Stimulated activated CD8-positive, alpha-beta memory T cell treated with anti-CD3 and anti-CD28 coated beads, Interleukin-7, amount 100 ng/mL, for 4 hours (primary cell): ENCODE results near the gene KLHL40.

Experiments used
- DNase-seq, 2 donors: peaks; one replicate each; pipeline ENCODE4 v3.0.0-alpha.2; 2020; ENCODE audit warnings: low read depth in 2 of 2

KLHL40 gene

DNA sequence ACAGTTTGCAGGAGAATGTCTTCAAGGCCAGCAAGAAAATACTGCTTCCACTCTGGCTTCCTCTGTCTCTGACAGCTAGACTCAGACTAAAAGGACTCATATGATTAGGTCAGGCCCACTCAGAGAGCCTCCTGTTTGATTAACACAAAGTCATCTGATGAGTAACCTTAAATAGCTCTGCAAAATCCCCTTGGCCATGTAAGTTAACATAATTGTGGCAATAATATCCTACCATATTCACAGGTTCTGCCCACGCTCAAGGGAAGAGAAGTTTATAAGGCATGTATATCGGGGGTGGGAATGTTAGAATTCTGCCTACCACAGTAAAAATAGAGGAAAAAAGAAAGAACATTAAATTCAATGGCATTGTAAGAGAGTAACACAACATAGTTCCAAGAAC is 37.9 kb downstream of the KLHL40 start:
- DNase-seq = no peak

DNA sequence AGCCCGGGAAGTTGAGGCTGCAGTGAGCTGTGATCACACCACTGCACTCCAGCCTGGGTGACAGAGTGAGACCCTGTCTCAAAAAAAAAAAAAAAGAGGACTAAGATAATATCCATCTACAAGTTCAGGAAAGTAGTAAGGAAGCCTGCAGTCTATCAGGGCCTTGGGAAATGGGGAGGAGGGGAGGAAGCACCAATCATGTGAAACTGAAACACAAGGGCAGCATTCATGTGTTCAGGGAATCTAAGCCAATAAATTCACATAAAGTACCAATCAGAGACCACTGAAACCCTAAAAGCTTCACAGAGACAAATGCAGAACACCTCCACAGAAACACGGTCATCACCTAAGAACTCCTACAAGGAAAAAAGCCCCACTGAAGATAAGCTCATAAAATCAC is 40.1 kb downstream of the KLHL40 start:
- no peak for DNase-seq

DNA sequence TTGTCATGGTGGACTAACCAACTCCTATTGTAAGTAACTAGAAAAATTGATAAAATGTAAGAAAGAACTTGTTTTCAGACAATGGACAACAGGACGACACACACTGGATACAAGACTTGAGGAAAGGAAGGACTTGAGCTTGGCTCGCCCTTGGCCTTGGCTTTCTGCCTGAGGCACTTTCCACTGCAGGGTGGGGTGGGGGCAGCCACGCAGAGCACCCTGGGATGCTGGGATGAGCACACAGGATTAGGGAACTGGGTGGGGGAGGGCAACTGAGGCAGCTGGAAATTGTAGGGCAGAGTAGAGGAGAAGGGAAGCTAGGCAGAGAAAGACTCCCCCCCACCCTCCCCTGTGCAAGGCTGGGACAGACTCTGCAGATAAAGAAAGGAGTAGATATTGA is 42.7 kb downstream of the KLHL40 start:
- DNase-seq = no peak

DNA sequence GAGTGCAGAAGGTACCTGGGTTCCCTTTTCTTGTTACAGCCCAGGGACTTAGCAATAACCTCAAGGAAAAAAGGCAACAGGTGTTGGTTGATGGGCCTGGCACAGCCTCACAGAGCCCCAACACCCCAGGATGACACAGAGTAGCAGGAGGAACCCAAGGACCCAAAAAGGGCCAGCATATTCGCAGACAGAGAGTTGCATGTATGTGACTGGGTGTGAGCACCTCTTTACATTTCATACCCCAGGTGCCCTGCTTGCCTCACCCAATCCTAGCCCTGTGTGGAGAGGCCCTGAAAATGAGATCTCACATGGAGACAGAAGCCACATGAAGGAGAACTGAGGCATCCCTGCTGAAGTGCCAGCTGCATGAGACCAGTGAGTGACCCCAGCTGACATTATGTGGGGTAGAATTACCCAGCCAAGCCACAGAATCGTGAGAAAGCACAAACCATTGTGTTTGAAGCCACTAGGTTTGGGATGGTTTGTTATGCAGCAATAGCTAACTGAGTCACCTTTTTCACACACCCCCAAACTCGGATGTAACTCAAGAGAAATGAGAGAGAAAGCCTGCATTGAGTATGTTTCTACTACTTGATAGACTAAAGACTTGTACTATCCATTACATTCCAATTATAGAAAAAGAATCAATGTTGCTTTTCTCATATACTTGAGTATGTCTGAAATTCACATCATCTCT is 43.5 kb downstream of the KLHL40 start:
- no peak for DNase-seq

DNA sequence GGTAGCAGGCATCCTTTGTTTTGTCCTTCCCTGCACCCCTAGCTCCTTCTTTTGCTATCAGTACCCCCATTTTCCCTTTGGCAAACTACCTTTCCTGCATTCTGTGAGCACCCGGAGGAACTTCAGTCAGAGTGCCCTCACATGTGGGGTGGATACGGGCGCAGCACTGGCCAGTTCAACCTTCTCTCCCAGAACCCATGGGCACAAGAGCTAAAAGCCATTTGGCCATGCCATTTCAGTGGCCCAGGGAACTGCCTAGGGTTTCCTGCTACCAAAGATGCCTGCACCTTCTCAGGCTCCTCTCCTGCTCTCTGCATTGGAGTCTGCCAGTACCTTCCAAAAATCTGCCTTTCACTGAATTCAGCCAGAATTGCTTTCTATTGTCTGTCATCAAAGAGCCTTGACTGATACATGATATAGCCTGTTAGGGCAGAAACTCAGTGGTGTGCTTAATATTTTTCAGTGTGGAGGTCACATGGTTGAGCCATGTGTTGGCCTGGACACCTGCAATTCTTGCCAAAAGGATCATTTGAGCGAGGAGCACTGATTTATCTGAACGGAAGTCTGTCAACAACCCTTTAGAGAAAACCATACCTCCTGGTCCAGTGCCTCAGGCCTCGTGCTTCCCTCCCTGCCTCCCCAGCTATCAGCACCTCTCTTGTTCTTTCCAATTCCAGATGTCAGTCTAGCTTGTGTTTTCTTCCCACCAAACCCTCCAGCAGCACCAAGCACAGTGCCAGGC is 44.2 kb downstream of the KLHL40 start:
- DNase-seq = no peak

DNA sequence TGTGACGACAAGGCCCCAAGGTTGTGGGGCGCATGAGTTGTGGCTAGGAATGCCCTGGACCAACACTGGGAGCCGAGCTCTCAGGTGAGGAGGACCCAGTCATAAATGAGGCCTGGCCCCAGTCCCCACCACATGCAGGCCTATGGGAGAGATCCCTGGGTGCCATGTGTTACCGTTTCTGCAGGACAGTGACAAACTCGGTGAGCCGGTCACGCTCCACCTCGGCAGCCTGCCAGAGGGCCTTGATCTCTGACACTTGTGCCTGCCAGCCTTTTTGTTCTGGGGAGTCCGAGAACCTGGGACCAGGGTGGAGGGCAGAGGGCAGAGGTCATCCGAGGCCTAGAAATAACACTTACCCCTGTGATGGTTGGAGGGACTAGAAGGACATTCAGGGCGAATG is 45.0 kb downstream of the KLHL40 start:
- no peak for DNase-seq

- no peak for DNase-seq
These were observed 45.5 kb downstream of the KLHL40 start for GRCh38 chr3:42730706-42731420.

DNA sequence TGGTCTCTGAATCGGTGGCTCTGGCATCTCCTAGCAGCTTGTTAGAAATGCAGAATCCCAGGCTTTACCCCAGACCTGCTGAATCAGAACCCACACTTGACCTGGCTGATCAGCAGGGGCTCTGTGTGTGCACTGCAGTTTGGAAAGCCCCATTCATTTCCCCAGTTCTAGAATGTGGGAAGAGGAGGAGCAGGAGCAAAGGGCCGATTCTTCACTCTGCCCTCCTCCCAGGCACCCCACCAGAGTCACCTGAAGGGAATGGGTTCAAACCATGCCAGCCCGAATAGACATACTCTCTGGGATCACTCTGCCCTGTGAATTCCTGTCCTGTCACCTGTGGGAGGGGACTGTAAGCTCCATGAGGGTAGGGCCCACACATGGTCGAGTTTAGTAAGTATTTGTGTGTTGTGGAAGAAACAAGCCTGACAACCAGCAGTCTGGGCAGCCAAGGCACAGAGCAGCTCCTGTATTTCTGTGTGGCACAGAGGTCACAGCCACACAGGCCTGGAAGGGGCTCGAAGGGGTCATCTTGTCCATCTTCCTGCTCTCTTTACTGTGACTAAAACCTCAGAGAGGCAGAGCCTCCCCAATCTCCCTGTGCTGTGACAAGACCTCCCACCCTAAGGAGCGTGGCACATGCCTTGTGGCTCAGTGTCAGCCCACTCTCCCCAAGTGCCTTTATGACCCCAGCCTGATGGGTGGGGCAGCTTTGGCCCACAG is 46.3 kb downstream of the KLHL40 start:
- no peak for DNase-seq

DNA sequence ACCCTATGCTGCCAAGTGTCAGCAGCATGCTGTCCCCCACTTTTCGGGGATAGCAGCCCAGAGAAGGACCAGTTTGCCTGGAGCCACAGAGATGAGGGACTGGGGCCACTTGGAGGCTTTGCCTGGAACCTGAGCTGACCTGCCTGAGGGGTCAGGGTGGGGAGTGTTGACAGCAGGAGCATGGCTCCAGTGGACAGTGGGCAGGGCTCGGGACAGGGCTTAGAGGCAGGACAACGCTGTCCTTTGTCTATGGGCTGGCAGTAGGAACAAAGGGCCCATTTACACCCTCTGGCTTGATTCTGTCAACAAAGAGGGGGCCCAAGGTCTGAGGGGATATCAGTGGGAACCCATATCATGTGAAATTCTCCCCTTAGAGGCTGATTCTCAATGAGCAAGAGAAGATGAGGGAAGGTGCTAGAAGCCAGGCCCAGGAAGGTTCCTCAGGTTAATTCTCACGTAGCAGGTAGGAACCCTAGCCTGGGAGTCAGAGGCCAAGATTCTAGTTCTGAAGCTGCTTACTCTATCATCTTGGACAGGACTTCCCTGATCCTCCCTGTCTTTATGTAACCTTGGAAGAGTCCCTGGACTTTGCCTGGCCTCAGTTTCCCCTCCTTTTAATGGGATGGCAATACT is 47.0 kb downstream of the KLHL40 start:
- DNase-seq = no peak

DNA sequence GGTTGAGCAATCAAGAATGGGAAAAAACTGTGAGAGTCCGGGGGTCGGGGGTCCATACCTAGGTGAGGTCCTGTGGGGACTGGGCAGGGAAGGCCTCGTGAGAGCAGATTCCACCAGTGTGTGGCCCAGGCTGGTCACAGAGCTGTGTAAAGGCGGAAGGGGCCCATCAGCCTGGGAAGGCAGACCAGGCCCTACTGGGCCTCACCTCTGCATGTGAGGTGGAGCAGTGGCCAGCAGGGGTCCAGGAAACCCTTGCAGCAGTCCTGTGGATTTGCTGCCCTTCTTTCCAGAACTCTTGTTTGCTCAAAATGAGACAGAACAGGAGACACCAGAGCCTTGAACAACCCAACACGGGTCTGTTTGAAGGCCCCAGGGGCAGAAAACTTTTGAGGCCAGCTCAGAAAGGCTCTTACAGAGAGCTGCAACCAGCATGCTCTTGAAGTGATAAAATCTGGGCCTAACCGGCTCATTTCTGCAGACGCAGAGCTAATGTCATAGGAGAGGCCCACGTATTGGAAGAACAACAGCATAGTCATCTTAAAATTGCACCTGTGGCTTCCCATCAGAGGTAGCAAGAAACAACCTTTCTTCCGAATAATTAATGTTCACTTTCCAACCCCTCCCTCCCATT is 47.6 kb downstream of the KLHL40 start:
- DNase-seq = no peak

DNA sequence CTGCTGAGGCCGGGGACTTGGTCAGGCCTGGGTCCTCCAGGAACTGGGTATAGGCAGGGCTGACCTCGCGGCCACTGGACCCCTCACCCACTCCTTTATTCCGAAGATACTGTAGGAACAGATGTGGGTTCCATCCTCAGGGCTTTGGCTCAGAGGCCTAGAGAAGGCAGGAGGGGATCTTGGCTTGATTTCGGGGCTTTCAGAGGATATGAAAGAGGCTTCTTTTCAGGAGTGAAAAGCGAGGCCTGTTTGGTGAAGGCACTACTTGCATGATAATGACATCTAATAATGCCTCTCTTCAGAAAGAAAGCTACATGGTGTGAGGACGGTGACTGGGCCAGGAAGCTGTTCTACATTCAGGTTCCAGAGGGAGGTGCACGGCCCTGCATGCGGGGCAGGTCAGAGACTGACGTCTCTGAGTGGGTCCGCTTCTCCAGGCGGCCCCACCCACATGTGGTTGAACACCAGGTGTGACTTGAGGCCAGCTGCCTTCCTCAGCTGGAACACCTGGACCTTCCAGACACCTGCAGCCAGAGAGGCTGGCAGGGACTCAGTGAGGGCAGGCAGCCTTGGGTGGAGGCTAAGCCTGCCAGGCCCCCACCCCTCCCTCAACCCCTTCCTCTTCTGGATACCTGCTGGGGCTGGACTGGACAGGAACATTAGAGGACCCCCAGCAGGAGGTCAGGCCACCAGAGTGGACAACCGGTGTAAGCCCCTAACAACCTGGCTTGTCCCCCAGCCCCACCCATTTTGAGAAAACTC is 48.3 kb downstream of the KLHL40 start:
- no peak for DNase-seq

DNA sequence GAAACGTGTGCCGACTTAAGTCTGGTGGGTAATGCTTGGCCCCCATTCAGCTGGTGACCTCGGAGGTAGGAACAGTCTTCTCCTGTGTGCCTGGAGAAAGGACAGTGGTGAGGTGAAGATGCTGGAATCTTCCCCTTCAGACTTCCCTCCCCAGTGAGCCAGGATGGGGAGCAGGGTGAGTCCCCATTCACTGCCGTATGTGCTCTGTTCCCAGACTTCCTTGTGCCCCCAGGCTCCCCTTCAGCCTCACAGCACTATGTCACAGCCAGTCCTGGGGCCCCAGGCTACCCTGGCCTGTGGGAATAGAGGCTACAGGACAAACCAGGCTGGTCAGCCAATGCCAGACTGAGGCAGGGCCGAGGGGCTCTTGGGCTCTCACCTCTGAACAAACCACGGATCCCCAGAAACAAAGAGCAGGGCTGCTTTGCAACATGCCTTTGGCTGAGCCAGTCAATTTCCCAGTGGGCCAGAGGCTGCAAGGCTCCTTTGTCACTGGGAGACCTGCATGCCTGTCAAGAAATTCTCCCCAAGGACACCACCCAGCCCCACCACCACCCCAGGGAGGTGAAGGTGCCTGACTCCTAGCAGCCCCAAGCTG is 49.0 kb downstream of the KLHL40 start:
- DNase-seq = no peak

GRCh38 chr3:42735019-42735418 is 49.7 kb downstream of the KLHL40 start:
- DNase-seq = no peak

GRCh38 chr3:42735615-42736014 is 50.3 kb downstream of the KLHL40 start:
- no peak for DNase-seq

DNA sequence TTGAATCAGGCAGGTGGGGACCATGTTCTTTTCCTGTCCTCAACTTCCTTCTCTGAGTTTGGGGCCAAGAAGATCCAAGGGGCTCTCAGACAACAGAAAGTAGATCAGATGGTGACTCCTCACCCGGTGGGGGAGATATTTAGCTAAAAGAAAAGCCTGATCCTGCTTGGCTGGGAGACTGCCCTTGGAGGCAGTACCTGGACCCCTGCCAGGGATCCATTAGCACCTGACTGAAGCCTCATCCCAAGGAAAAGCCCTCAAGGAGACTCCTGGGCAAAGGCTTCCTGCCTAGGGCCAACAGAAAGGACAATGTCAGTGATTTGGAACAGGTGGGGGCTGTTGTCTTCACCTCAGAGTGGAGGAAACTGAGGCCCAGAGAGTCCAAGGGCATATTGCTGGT is 50.7 kb downstream of the KLHL40 start:
- DNase-seq = no peak

GRCh38 chr3:42736531-42736930 is 51.2 kb downstream of the KLHL40 start:
- no peak for DNase-seq

GRCh38 chr3:42739401-42740158 is 54.2 kb downstream of the KLHL40 start:
- no peak for DNase-seq

- no peak for DNase-seq
These were observed 56.5 kb downstream of the KLHL40 start for GRCh38 chr3:42741796-42742195.
